Fibroblast of mammary gland (primary cell): ENCODE data around the gene TP53INP2.
"Not testable (repeated sequence)": the region's sequence is repeated elsewhere in the genome, so short reads cannot be mapped to it uniquely, and the experiment has no call there.

Experiments
- DNase-seq: peaks from one replicate; pipeline ENCODE4 v3.0.0-alpha.2; 2010; ENCODE audit warnings: low read depth
- H3K4me3 ChIP-seq: 2 replicates; pipeline ENCODE4 v1.5.1; 2011; ENCODE audit warnings: low read depth, mild to moderate bottlenecking, low read length, moderate library complexity; ENCODE audit not compliant: control insufficient read depth
- TF ChIP-seq, protein P1 (sequence below): conservative IDR thresholded peaks from 2 replicates; pipeline ENCODE4 v1.5.1; 2011; ENCODE audit warnings: low read depth, low read length, inconsistent platforms; ENCODE audit not compliant: control insufficient read depth, insufficient read depth

TP53INP2 gene, protein sequence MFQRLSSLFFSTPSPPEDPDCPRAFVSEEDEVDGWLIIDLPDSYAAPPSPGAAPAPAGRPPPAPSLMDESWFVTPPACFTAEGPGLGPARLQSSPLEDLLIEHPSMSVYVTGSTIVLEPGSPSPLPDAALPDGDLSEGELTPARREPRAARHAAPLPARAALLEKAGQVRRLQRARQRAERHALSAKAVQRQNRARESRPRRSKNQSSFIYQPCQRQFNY

DNA sequence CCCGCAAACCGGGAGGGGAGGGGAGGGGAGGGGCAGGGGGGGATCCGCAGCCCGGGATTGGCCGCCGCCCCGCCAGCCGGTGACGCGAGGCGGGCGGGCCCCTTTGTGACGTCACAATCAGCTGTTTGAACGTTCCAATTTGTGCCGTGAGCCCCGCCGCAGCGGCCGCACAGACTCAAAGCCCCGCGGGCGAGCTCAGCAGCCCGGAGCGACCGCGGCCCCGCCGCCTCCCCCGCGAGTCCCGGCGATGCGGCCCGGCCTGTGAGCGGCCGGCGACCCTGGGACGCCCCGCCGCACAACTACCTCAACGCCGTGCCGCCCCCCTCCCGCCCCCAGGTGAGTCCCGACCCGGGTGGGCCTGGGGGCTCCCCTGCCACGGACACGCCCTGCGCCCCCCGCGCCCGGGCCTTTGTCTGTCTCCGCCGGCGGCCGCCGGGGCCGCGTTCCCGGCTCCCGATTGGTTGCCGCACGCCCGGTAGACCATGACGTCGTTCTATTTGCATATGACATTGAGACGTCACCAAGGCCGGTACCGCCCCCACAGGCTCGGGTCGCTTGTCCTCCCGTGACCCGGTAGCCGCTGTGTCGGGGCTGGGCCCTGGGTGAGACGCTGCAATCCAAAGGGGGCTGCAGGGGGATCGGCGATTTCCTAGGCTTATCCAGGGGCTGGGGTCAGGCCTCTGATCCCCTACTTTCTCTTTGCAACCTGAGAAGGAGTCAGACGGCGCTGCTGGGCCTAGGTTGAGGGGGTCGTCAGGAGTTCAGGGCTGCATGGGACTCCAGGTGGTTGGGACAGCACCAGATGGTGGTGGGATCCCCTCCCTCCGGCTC is at the start of gene TP53INP2:
TP53INP2 (plus strand) TSS at position 168 of the 831 bp plus-strand sequence. CDS start 4,396 bp downstream, outside the sequence.
- TF ChIP-seq, protein P1, sequence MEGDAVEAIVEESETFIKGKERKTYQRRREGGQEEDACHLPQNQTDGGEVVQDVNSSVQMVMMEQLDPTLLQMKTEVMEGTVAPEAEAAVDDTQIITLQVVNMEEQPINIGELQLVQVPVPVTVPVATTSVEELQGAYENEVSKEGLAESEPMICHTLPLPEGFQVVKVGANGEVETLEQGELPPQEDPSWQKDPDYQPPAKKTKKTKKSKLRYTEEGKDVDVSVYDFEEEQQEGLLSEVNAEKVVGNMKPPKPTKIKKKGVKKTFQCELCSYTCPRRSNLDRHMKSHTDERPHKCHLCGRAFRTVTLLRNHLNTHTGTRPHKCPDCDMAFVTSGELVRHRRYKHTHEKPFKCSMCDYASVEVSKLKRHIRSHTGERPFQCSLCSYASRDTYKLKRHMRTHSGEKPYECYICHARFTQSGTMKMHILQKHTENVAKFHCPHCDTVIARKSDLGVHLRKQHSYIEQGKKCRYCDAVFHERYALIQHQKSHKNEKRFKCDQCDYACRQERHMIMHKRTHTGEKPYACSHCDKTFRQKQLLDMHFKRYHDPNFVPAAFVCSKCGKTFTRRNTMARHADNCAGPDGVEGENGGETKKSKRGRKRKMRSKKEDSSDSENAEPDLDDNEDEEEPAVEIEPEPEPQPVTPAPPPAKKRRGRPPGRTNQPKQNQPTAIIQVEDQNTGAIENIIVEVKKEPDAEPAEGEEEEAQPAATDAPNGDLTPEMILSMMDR = no peak
- peak; percentile 88 for DNase-seq
- H3K4me3 ChIP-seq = peak within 1 kb of the TSS; percentile 81

DNA sequence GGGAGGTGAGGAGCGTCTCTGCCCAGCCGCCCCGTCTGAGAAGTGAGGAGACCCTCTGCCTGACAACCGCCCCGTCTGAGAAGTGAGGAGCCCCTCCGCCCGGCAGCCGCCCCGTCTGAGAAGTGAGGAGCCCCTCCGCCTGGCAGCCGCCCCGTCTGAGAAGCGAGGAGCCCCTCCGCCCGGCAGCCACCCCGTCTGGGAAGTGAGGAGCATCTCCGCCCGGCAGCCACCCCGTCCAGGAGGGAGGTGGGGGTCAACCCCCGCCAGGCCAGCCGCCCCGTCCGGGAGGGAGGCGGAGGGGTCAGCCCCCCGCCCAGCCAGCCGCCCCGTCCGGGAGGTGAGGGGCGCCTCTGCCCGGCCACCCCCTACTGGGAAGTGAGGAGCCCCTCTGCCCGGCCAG is 45.5 kb upstream of the TP53INP2 start:
- DNase-seq = not testable (repeated sequence)

DNA sequence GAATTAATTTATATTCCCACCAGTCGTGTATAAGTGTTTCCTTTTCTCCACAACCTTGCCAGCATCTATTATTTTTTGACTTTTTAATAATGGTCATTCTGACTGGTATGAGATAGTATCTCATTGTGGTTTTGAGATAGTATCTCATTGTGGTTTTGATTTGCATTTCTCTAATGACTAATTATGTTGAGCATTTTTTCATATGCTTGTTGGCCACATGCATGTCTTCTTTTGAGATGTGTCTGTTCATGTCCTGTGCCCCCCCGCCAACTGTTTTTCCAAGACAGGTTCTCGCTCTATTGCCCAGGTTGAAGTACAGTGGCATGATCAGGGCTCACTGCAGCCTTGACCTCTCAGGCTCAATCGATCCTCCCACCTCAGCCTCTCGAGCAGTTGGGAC is 42.3 kb upstream of the TP53INP2 start:
- DNase-seq = peak; percentile 27
- not testable (repeated sequence) for H3K4me3 ChIP-seq

More for the DNA sequence above, 45.5 kb upstream of the TP53INP2 start:
- not testable (repeated sequence) for H3K4me3 ChIP-seq

DNA sequence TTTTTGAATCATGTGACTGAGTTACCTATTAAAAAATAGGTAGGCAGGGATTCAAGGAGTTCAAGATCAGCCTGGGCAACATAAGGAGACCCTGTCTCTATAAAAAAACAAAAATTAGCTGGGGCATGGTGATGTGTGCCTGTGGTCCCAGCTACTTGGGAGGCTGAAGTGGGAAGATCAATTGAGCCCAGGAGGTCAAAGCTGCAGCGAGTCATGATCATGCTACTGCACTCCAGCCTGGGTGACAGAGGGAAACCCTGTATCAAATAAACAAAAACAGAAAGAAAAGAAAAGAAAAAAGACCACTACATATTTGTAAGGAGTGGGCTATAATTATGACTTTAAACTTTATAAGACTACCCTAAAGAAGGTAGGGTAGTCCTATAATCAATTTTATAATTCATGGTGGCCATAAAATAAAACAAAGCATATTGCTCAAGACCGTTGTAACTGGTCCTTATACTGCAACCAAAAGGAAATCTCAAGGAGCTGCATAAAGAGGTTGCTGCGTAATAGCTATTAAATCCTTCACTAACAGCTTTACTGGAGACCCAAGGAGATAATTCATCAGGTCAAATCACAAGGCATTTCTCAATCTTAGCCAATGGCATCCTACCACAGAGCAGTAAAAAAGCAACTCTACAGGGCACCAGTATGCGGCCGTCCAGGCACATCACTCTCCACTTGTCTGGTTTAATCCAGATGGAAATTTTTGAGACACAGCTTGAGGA is 40.8 kb upstream of the TP53INP2 start:
- H3K4me3 ChIP-seq = no peak overlapping the region
- TF ChIP-seq, protein P1 = no peak
- DNase-seq = peak; percentile 22

DNA sequence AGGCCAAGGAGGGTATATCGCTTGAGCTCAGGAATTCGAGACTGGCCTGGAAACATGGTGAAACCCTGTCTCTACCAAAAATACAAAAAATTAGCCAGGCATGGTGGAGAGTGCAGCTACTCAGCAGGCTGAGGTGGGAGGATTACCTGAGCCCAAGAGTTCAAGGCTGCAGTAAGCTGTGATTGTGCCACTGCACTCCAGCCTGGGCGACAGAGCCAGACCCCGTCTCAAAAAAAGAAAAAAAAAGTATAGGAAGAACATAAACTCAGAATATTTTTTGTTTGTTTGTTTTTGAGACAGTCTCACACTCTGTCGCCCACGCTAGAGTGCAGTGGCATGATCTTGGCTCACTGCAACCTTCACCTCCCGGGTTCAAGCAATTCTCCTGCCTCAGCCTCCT is 39.4 kb upstream of the TP53INP2 start:
- not testable (repeated sequence) for DNase-seq, H3K4me3 ChIP-seq

DNA sequence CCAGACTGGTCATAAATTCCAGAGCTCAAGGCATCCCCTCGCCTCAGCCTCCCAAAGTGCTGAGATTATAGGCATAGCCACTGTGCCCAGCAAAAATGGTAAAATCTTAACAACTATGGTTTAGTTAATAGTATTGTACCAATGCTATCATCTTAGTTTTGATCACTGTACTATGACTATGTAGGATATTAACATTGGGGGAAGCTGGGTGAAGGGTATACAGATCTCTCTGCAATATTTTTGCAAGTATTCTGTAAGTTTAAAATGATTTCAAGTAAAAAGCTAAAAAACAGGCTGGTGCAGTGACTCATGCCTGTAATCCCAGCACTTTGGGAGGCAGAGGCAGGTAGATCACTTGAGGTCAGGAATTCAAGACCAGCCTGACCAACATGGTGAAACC is 35.0 kb upstream of the TP53INP2 start:
- no peak overlapping the region for H3K4me3 ChIP-seq
- DNase-seq = no peak
- TF ChIP-seq, protein P1 = no peak

DNA sequence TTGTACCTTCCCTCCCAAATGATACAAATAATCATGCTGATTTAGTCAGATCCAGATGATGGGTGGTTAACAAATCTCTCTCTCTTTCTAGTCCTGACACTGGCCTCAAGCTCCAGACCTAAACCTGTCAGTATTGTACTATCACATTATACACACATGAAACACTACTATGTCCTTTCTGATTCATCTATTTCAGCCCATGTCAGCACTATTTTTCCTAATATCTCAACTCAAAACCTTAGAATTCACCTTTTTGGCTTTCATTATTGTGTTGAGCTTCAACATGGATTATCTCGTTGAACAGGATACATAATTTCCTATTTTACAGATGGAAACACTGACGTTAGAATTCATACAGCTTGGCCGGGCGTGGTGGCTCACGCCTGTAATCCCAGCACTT is 30.7 kb upstream of the TP53INP2 start:
- no peak overlapping the region for H3K4me3 ChIP-seq
- TF ChIP-seq, protein P1 = no peak
- DNase-seq = no peak

DNA sequence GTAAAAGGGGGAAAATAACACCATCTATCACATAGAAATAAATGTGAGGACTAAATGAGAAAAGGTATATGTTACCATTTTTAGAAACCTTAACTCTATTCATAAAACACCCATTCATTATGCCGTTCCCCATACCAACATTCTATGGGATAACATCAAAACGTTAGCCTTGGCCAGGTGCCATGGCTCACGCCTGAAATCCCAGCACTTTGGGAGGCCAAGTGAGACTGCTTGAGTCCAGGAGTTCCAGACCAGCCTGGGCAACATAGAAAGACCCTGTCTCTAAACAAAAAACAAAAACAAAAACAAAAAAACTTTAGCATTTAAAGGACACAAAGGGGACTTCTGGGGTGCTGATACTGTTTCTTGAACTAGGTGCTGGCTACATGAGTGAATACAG is 28.6 kb upstream of the TP53INP2 start:
- no peak for DNase-seq
- TF ChIP-seq, protein P1 = no peak
- H3K4me3 ChIP-seq = no peak overlapping the region
